Breast epithelium (tissue), 4 donors: Measurements from ENCODE around the gene VSIG2. TPM values are rescaled to one million over a fixed set of nuclear protein-coding genes. Genes with fewer than 3 reads are reported as not detected.

ENCODE experiments used
- DNase-seq, 2 donors: peaks; one replicate each; pipeline ENCODE4 v3.0.0-alpha.2; 2019; ENCODE audit warnings: low spot score in 2 of 2
- H3K27ac ChIP-seq, 2 donors: fragments of 200-600 bp; sonication (generic) in 1 of 2; one replicate each; pipeline ENCODE4 v1.5.1; 2016 to 2019; ENCODE audit warnings: mild to moderate bottlenecking in 1 of 2
- H3K27me3 ChIP-seq, 2 donors: fragments of 200-600 bp; sonication (generic) in 1 of 2; one replicate each; pipeline versions ENCODE4 v1.5.1 to v1.6.0; 2017 to 2019; ENCODE audit warnings: control low read depth in 1 of 2, mild to moderate bottlenecking in 1 of 2
- H3K36me3 ChIP-seq: fragments of 200-600 bp; one replicate; pipeline ENCODE4 v1.5.1; 2019
- H3K4me1 ChIP-seq, 2 donors: fragments of 200-600 bp; sonication (generic); one replicate each; pipeline ENCODE4 v1.5.1; 2016 to 2019; ENCODE audit warnings: control low read depth in 1 of 2
- H3K4me3 ChIP-seq, 3 donors: fragments of 200-600 bp; sonication (generic); 1 replicate in 2 of 3; 2 replicates in 1 of 3; pipeline ENCODE4 v1.5.1; 2016 to 2019; ENCODE audit warnings: mild to moderate bottlenecking in 3 of 3, moderate library complexity in 2 of 3
- H3K9me3 ChIP-seq, 2 donors: fragments of 200-600 bp; sonication (generic) in 1 of 2; one replicate each; pipeline ENCODE4 v1.5.1; 2016 to 2019; ENCODE audit warnings: control low read depth in 1 of 2
- POLR2A ChIP-seq: fragments of 450-650 bp; IDR thresholded peaks from one replicate; pipeline ENCODE4 v1.6.1; 2016; ENCODE audit warnings: antibody characterized with exemption, mild to moderate bottlenecking, moderate library complexity
- POLR2AphosphoS5 ChIP-seq, 3 donors: sonication (generic); formaldehyde crosslinking; IDR thresholded peaks; one replicate each; pipeline ENCODE4 v1.6.1; 2017; ENCODE audit warnings: antibody characterized with exemption in 3 of 3
- intact Hi-C: fragments of 100-400 bp; cut with DNase I; formaldehyde crosslinking; loops from one replicate; pipeline ENCODE4 v1.15.1; 2023; ENCODE audit warnings: low total_unique reads
- total RNA-seq, 3 donors: library from RNA; depleted of rRNA; stranded (reverse); fragments of >200 nt; gene quantifications; one replicate each; pipeline ENCODE4 v1.1.0, GENCODE V29; 2016
- TF ChIP-seq, protein P1 (sequence below), 3 donors: fragments of 450-650 bp; IDR thresholded peaks; one replicate each; pipeline ENCODE4 v1.5.1; 2016 to 2017; ENCODE audit warnings: antibody characterized with exemption in 3 of 3, mild to moderate bottlenecking in 3 of 3, moderate library complexity in 3 of 3

The VSIG2 gene
- total RNA-seq, 3 donors from 2014 or later = 8.8 to 20.5 TPM; not detected in 1

DNA sequence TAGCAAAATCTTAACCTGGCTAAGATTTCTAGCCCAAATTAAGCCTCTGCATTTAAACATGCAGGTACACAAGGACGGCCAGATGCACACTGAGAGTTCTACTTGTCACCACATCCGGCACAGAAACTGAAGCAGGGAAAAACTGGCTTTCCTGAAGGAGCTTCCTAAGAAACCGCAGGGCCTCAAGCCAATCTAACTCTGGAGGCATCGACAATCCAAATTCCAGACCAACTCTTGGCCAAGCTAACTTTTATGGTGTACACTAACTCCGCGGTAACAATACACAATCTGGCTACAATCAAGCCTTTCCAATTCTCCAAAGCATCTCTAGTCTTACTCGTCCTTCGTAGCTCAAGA, 46.9 kb upstream of the VSIG2 start:
- intact Hi-C loops = loop anchor here (5.0 kb wide), 1 partner anchor 1092 kb away; no protein-coding TSS in a partner anchor
- Histone ChIP-seq H3K27ac (peak overlapping the region; percentile 98 to 99), H3K36me3 (no peaks in the 10 kb centered on the region), H3K27me3 (no peaks in the 10 kb centered on the region), H3K4me1 (peaks cover 0 to 9% of the 10 kb centered on the region in 2 donors), H3K4me3 (peak overlapping the region; percentile 88 to 95 (median 94)), H3K9me3 (no peaks in the 10 kb centered on the region)
- no peak for DNase-seq
- TF ChIP-seq, protein P1, sequence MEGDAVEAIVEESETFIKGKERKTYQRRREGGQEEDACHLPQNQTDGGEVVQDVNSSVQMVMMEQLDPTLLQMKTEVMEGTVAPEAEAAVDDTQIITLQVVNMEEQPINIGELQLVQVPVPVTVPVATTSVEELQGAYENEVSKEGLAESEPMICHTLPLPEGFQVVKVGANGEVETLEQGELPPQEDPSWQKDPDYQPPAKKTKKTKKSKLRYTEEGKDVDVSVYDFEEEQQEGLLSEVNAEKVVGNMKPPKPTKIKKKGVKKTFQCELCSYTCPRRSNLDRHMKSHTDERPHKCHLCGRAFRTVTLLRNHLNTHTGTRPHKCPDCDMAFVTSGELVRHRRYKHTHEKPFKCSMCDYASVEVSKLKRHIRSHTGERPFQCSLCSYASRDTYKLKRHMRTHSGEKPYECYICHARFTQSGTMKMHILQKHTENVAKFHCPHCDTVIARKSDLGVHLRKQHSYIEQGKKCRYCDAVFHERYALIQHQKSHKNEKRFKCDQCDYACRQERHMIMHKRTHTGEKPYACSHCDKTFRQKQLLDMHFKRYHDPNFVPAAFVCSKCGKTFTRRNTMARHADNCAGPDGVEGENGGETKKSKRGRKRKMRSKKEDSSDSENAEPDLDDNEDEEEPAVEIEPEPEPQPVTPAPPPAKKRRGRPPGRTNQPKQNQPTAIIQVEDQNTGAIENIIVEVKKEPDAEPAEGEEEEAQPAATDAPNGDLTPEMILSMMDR (IDR thresholded peaks at IDR 0.05) = no peak
- TF ChIP-seq POLR2A = no peak
- TF ChIP-seq POLR2AphosphoS5 (IDR thresholded peaks at IDR 0.05) = no peak

DNA sequence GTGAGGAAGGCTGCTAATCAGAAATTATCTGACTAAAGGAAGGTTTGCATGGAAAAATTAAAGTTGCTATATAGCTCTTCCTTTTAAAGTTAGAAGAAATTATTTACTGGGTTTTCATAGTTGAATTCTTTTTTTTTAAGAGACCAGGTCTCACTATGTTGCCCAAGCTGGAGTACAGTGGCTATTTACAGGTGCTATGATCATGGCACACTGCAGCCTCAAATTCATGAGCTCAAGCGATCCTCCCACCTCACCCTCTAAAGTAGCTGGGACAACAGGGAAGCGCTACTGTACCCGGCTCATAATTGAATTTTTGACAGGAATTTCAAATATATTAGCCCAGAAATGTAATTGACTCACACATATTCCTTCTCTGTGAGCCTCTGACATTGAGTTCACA, 44.3 kb upstream of the VSIG2 start:
- Histone ChIP-seq H3K9me3 (no peaks in the 10 kb centered on the region), H3K36me3 (no peaks in the 10 kb centered on the region), H3K27me3 (no peaks in the 10 kb centered on the region), H3K4me1 (peaks cover 0 to 9% of the 10 kb centered on the region in 2 donors), H3K27ac (no peak overlapping the region), H3K4me3 (no peak overlapping the region)
- no peak for DNase-seq
- TF ChIP-seq, protein P1 (IDR thresholded peaks at IDR 0.05) = no peak
- intact Hi-C loops = loop anchor here (5.0 kb wide), 1 partner anchor 1089 kb away; no protein-coding TSS in a partner anchor

- Histone ChIP-seq H3K27me3 (no peaks in the 10 kb centered on the region), H3K9me3 (no peaks in the 10 kb centered on the region), H3K4me3 (no peak overlapping the region), H3K4me1 (peaks cover 0 to 3% of the 10 kb centered on the region in 2 donors), H3K36me3 (no peaks in the 10 kb centered on the region), H3K27ac (no peak overlapping the region)
- intact Hi-C loops = loop anchor here (5.0 kb wide), 1 partner anchor 84 kb away; no protein-coding TSS in a partner anchor
- no peak for TF ChIP-seq POLR2A
- no peak for TF ChIP-seq POLR2AphosphoS5 (IDR thresholded peaks at IDR 0.05)
- TF ChIP-seq, protein P1 (IDR thresholded peaks at IDR 0.05) = peak in 2 of 3 donors; percentile 18 to 22
- DNase-seq = no peak
Measured at GRCh38 chr11:124793466-124794278, 41.6 kb upstream of the VSIG2 start.

DNA sequence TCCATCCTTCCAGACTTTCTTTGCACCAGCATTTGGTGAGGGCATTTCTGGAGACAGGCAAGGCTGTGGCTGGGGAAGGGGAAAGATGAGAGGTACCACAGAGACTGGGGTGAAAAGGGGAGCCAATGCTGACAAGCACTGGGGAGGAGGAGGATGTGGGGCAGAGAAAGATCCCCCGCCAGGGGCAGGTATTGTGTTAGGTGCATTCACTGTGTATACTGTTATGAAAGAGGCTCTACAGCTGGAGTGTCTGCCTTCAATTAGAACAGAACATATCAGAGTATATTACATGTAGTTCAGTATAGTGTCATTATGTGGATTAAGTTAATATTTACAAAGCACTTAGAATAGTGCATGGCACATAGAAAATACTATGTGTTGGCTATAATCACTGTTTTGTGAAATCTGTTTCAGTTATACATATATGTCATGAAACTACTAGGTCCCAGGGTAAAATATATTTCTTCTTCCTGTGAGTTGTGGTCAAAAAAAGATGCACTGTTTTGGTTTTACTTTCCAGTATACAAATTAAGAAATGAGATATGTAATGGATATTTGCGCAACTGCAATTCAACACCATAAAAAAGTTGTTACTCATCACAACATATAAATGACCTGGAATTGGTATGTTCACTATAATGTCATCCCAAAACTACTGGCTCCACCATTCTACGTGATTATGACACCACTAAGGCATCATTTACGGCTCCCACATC, 39.7 kb upstream of the VSIG2 start:
- no peaks in the 10 kb centered on the region for H3K9me3 ChIP-seq
- no peaks in the 10 kb centered on the region for H3K4me1 ChIP-seq
- intact Hi-C loops = loop anchor here (5.0 kb wide), 1 partner anchor 86 kb away; no protein-coding TSS in a partner anchor

More for the DNA sequence above, 39.7 kb upstream of the VSIG2 start:
- TF ChIP-seq, protein P1 (IDR thresholded peaks at IDR 0.05) = no peak
- TF ChIP-seq POLR2A (no peak), POLR2AphosphoS5 (IDR thresholded peaks at IDR 0.05) (no peak)
- H3K36me3 ChIP-seq = no peaks in the 10 kb centered on the region
- no peaks in the 10 kb centered on the region for H3K27me3 ChIP-seq
- H3K27ac ChIP-seq = no peak overlapping the region
- no peak overlapping the region for H3K4me3 ChIP-seq
- no peak for DNase-seq
